Epithelial cell of prostate (primary cell): ENCODE results near the gene C1orf174.

Source experiments
- DNase-seq: peaks from one replicate; pipeline ENCODE4 v3.0.0-alpha.2; 2011; ENCODE audit warnings: low read depth, low spot score
- H3K27ac ChIP-seq: fragments of 450-650 bp; 2 replicates; pipeline ENCODE4 v1.5.1; 2017; ENCODE audit warnings: mild to moderate bottlenecking

The C1orf174 gene

GRCh38 chr1:3910857-3911845 is 11.1 kb upstream of the C1orf174 start:
- no peak for DNase-seq
- H3K27ac ChIP-seq: no peak overlapping the region

GRCh38 chr1:3910049-3910731 is 10.1 kb upstream of the C1orf174 start:
- H3K27ac ChIP-seq: no peak overlapping the region
- no peak for DNase-seq

- DNase-seq: no peak
- no peak overlapping the region for H3K27ac ChIP-seq
Measured at GRCh38 chr1:3909615-3910014, 9.5 kb upstream of the C1orf174 start.

GRCh38 chr1:3908886-3909517 is 8.9 kb upstream of the C1orf174 start:
- H3K27ac ChIP-seq: no peak overlapping the region
- DNase-seq: no peak

GRCh38 chr1:3907621-3908165 is 7.6 kb upstream of the C1orf174 start:
- no peak for DNase-seq

GRCh38 chr1:3907031-3907534 is 7.0 kb upstream of the C1orf174 start:
- H3K27ac ChIP-seq: no peak overlapping the region
- DNase-seq: no peak

More at GRCh38 chr1:3907621-3908165, 7.6 kb upstream of the C1orf174 start:
- H3K27ac ChIP-seq: no peak overlapping the region

GRCh38 chr1:3906672-3907020 is 6.6 kb upstream of the C1orf174 start:
- no peak for DNase-seq
- no peak overlapping the region for H3K27ac ChIP-seq

- no peak overlapping the region for H3K27ac ChIP-seq
- no peak for DNase-seq
Measured at GRCh38 chr1:3905953-3906671, 6.0 kb upstream of the C1orf174 start.

- DNase-seq: no peak
- no peak overlapping the region for H3K27ac ChIP-seq
Measured at GRCh38 chr1:3905266-3905952, 5.3 kb upstream of the C1orf174 start.

GRCh38 chr1:3904843-3905185 is 4.7 kb upstream of the C1orf174 start:
- H3K27ac ChIP-seq: no peak overlapping the region
- no peak for DNase-seq

- H3K27ac ChIP-seq: no peak overlapping the region
- DNase-seq: no peak
Measured at GRCh38 chr1:3904006-3904842, 4.2 kb upstream of the C1orf174 start.

GRCh38 chr1:3903141-3904005 is 3.3 kb upstream of the C1orf174 start:
- no peak overlapping the region for H3K27ac ChIP-seq
- no peak for DNase-seq

- DNase-seq: no peak
- H3K27ac ChIP-seq: no peak overlapping the region
Measured at GRCh38 chr1:3902571-3903091, 2.6 kb upstream of the C1orf174 start.

GRCh38 chr1:3902111-3902511 is 2.0 kb upstream of the C1orf174 start:
- no peak for DNase-seq
- H3K27ac ChIP-seq: no peak overlapping the region

GRCh38 chr1:3900969-3901529 is 977 bp upstream of the C1orf174 start:
- peak; percentile 72 for DNase-seq
- peak overlapping the region; percentile 95 for H3K27ac ChIP-seq

- peak overlapping the region; percentile 95 for H3K27ac ChIP-seq
- no peak for DNase-seq
Measured at GRCh38 chr1:3899754-3900149, 320 bp downstream of the C1orf174 start.
